Stimulated activated CD8-positive, alpha-beta memory T cell treated with anti-CD3 and anti-CD28 coated beads, Interleukin-15, amount 100 ng/mL, for 24 hours (primary cell): ENCODE data around the gene ACHE.
A peak's percentile ranks its signal among the peaks of the same experiment; 100 is the strongest.

Experiments used
- DNase-seq: peaks from one replicate; pipeline ENCODE4 v3.0.0-alpha.2; 2020; ENCODE audit warnings: low read depth

The ACHE gene

GRCh38 chr7:100884736-100885439 lies 10.8 kb downstream of the ACHE start:
- DNase-seq: no peak

DNA sequence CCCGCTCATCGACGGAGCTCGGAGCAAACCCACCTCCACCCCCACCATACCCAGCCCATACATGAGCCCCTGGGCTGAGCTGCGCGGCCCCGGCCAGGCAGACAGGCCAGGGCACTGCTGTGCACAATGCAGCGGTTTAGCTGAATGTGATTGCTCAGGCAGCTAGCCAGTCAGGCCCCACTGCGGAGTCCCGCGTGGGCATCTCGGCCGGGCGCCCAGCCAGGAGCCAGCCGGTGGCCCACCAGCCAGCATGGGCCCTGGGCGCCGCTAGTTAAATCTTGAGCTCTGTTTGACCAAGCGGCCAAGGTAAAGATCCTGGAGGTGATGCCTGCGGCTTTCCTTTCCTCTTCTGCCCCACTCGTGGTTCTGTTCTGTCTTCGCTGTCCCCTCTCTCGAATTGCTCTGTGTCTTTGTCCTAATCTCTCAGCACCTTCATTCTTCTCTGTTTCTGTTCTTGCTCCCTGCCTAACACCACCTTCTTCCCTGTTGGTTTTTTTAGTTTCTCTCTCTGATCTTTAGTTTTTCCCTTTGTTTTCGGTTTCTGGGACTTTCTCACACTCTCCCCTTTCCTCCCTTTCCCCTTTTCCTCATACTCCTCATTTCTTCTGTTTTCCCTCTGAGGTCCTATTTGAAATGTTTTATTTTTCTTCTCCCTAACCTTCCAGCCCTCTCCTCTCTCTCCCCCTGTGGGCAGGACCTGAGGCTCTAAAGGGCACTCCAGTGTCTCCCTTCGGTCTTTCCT lies 12.7 kb downstream of the ACHE start:
- no peak for DNase-seq

DNA sequence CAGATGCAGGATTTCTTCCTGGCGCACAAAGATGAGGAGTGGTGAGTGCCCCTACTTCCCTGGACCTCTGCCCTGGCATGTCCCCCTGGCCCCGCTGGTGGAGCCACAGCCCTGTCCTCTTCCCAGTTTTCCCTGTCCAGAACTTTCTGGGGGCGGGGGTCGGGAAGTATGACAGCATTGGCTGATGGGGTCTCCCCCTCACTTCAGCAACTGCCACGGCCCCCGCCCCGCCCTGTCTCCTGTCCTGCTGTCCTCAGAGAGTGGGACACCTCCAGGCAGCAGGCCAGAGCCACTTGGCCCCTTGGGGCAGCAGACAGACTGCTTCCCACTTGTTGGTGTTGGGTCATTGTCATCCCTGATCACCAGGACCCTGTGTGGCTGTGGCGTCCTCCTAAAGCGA lies 13.5 kb downstream of the ACHE start:
- DNase-seq: no peak

DNA sequence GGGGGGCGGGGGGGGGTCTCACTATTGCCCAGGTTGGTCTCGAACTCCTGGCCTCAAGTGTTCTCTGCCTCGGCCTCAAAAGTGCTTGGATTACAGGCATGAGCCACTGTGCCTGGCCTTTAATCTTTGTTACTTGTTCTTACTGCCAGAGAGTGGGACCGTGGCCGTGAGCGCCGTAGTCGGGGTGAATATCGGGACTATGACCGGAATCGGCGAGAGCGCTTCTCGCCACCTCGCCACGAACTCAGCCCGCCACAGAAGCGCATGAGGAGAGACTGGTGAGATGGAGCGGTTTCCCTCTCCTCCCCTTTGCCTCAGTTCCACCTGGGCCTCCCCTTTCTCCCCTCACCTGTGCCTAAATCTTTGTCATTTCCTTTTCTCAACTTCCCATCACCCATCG lies 14.6 kb downstream of the ACHE start:
- DNase-seq: no peak

GRCh38 chr7:100880645-100881044 lies 15.0 kb downstream of the ACHE start:
- DNase-seq: no peak

DNA sequence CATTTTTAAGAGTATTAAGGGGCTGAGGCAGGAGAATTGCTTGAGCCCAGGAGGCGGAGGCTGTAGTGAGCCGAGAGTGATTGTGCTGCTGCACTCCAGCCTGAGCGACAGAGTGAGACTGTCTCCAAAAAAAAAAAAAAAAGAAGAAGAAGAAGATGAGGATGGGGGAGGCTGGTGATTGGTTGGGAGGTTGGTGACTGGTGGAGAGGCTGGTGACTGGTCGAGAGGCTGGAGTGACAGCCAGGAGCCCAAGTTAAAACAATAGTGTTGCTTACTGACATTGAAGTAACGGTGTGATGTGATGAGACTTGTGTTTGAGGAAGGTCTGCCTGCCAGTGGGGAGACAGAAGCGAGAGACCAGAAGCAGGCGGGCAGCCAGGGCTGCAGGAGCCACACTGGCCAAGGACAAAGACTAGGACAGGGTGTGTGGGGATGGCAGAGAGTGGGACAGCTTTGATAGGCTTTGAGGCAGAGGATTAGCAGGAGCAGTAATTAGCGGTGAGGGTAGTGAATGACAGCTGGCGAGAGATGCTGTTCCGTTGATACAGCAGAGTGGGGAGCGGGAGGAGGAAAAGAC lies 15.9 kb downstream of the ACHE start:
- DNase-seq: no peak

GRCh38 chr7:100878685-100879084 lies 17.0 kb downstream of the ACHE start:
- DNase-seq: no peak

DNA sequence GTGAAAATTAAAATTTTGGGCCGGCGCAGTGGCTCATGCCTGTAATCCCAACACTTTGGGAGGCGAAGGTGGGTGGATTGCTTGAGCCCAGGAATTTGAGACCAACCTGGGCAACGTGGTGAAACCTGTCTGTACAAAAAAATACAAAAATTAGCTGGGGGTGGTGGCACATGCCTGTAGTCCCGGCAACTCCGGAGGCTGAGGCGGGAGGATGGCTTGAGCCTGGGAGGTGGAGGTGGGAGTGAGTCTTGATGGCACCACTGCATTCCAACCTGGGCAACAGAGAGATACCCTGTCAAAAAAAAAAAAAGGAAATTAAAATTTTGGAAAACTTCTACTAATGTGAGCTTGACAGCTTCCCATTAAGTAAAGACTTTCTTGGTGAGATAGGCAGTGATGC lies 17.7 kb downstream of the ACHE start:
- no peak for DNase-seq

GRCh38 chr7:100875356-100875751 lies 20.3 kb downstream of the ACHE start:
- no peak for DNase-seq

DNA sequence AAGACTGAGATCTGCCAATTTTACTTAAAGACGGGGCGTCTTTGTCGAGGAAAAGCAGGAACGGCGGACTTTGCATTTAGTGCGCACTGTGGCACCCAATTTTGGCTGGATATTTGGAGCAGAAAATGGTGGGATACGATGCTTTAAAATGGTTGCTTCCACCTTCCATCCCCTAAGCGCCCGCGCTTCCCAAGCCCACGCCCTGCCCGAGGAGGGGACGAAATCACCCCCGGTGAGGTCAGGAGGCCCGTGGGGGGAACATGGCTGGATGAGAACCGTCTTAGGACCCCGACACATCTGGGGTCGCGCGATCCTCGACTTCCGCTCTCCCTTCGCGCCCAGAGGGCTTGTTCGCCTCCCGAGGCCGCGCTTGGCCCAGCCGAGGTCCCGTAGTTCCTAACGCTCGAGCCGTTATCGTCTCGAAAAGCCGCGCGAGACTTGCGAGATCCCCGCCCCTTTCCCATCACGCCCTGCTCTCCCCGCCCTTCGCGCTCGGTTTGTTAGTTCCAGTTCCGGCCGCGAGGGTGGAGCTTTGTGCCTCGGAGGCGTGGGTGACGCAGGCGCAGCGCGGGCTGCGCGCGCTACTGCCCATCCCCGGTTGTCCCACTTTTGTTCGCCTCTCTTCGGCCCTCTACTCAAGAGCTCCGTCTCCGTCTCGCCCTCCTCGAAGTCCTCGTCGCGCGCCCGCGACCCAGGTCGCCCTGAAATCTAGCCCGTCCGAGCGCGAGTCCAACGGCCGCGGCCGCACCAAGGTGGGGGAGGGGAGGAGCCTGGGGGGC lies 20.9 kb downstream of the ACHE start, which contains the start of gene SRRT:
SRRT (plus strand) TSS at position 527 of the 779 bp plus-strand sequence. CDS start 488 bp downstream, outside the sequence.
- DNase-seq: peak; percentile 88

- no peak for DNase-seq
Measured at GRCh38 chr7:100874300-100874576, 21.4 kb downstream of the ACHE start.

- DNase-seq: no peak
Measured at GRCh38 chr7:100873599-100874299, 21.9 kb downstream of the ACHE start.

GRCh38 chr7:100867776-100868485 lies 27.8 kb downstream of the ACHE start:
- no peak for DNase-seq

DNA sequence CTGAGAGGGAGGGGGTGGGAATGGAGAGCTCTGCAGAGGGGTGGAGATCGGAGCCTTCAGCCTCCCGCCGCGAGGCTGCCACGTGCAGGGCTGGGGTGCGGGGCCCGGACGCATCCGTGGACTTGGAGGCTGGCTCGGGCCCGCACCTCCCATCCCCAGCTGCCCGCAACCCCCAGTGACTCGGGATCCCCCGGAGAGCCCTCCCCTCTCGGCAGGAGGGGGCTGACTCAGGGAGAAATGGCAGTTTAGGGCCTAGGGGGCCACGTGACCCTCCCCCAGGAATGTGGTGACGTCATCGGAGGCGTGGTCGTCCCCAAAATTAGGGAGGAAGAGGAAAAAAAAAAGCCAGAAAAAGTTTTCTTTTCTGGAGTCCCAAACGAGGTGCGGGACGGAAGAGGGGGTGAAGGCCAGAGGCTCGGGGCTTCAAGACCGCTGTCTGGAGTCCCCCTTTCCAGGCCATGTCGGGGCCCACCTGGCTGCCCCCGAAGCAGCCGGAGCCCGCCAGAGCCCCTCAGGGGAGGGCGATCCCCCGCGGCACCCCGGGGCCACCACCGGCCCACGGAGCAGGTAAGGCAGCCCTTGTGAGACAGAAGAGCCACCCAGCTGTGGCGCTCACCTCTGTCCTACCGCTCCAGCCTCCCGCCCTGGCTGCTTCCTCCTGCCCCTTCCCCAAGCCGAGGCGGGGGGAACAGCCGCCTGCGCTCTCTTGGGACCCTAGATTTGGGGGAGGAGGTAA lies 28.5 kb downstream of the ACHE start, which contains the start of gene TRIP6:
TRIP6 (plus strand) TSS at position 348 of the 736 bp plus-strand sequence; CDS start at position 459, 111 bp downstream.
- DNase-seq: no peak

- DNase-seq: no peak
Measured at GRCh38 chr7:100866729-100867039, 29.0 kb downstream of the ACHE start.

DNA sequence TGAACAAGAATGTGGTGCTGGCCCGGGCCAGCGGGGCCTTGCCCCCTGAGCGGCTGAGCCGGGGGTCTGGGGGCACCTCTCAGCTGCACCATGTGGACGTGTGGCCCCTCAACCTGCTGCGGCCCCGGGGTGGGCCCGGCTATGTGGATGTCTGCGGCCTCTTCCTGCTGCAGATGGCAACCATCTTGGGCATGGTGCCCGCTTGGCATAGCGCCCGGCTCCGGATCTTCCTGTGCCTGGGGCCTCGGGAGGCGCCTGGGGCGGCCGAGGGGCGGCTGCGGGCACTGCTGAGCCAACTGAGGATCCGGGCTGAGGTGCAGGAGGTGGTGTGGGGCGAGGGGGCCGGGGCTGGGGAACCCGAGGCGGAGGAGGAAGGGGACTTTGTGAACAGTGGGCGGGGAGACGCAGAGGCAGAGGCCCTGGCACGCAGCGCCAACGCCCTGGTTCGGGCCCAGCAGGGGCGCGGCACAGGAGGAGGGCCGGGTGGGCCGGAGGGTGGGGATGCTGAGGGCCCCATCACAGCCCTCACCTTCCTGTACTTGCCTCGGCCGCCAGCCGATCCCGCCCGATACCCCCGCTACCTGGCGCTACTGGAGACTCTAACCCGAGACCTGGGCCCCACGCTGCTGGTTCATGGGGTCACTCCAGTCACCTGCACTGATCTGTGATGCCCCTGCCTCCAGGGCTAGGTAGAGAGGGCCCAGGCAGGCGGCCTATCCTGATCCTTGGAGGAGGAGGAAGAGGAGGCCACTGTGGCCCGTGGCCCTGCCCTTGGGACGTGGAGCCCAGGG lies 29.6 kb downstream of the ACHE start:
- no peak for DNase-seq

- DNase-seq: no peak
Measured at GRCh38 chr7:100865372-100865911, 30.2 kb downstream of the ACHE start.

DNA sequence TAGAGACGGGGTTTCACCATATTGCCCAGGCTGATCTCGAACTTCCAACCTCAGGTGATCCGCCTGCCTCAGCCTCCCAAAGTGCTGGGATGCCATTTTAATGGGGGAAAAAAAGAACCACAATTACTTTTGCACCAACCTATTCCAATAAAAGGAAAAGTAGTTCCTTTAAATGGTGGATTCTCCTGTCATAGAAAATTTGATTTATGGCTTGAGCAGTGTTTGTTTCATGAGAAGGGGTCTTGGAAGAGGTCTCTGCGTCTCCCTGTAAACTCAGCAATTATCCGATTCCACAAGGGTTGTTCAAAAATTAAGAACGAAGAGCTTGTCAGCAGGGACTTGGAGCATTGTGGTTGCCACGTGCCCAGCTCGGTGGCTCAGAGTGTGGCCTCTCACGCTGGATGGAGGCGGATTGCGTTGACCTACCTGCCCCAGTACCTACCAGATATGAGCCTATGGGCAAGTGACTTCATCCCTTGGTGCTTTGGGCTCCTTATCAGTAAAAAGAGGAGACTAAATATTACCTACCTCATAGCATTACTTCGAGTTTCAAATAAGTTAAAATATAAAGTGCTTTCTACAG lies 31.3 kb downstream of the ACHE start:
- no peak for DNase-seq

- DNase-seq: no peak
Measured at GRCh38 chr7:100863406-100863950, 32.2 kb downstream of the ACHE start.
